HG03060 (cell line): ENCODE measurements around the gene FZD8.

Experiments used
- ATAC-seq: cut with Tn5 transposase; IDR thresholded peaks from one replicate; pipeline ENCODE4 v1.9.1; 2021; ENCODE audit warnings: low read depth, moderate number of reproducible peaks; ENCODE audit not compliant: unreplicated experiment

Gene FZD8

DNA sequence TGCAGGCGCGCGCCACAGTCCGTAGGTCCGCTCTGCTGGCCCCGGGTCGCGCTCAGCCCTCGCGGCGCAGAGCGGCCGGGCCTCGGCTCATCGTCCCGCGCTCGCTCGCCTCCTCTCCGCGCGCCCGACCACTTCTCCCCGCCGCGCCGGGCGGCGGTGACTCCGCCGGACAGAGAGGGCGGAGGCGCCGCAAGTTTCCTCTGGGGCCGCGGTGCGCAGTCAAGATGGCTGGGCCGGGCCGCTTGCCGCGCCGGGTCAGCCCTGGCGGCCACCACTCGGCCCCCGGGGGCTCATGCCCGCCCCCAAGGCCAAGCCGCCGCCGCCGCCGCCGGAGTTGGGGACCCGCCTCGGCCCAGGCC, 441 bp downstream of the FZD8 start:
- peak; percentile 15 for ATAC-seq

GRCh38 chr10:35640951-35641675, 983 bp downstream of the FZD8 start:
- ATAC-seq, result no peak

GRCh38 chr10:35640474-35640873, 1.6 kb downstream of the FZD8 start:
- ATAC-seq, result no peak

GRCh38 chr10:35639728-35640401, 2.2 kb downstream of the FZD8 start:
- no peak for ATAC-seq

- no peak for ATAC-seq
These were observed 2.9 kb downstream of the FZD8 start for GRCh38 chr10:35639021-35639727.

DNA sequence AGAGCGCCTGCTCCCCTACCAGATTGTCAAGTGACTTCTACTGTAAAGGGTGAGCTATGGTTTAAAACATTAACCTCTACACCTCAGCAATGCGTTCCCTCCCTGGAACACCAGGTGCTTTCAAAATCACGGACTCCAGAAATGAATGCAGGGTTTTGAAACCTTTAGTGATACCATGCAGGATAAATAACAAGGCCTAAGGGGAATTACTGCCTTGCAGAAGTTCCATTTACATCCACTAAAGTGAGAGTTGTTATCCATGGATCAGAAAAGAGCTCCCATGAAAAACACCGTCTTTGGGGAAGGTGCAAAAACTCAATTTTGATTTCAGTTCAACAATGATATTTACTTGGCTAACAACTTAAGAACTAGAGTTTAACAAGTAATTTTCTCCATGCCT, 4.0 kb downstream of the FZD8 start:
- ATAC-seq, result no peak

GRCh38 chr10:35637462-35637861, 4.6 kb downstream of the FZD8 start:
- ATAC-seq, result no peak

- no peak for ATAC-seq
These were observed 5.1 kb downstream of the FZD8 start for GRCh38 chr10:35636956-35637355.

GRCh38 chr10:35635576-35635975, 6.5 kb downstream of the FZD8 start:
- ATAC-seq, result no peak

DNA sequence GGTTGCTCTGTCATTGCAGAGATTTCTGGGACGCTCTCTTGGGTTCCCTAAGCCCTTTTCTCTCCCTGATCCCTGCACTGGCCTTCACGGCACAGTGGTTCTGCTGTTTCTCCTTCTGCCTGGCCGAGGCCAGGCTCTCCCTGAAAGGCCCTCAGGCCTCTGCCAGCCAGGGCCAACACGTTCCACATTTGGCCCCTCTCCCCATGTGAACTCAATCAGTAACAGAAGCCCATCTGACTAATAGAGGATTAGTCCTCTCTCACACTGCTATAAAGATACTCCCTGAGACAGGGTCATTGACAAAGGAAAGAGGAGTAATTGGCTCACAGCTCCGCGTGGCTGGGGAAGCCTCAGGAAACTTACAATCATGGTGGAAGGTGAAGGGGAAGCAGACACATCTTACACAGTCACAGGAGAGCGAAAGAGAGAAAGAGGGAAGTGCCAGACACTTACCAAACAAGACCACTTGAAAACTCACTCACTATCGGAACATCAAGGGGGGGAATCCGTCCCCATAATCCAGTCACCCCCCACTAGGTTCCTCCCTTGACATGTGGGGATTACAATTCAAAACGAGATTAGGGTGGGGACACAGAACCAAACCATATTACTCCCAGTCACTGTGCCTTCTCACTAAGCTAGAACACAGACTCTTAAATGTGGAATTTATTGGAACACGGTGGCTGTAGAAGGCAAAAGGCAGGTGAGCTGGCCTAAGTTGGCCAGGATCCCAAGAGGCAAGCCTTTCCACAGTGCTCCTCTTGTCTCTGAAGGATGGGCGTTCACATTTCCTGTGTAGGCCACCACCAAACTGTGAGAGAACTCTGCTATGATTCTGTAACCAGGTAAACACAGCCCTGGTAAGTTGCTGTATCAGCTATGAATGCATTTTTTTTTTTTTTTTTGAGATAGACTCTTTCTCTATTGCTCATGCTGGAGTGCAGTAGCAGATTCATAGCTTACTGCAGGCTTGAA, 8.8 kb downstream of the FZD8 start:
- ATAC-seq, result no peak

DNA sequence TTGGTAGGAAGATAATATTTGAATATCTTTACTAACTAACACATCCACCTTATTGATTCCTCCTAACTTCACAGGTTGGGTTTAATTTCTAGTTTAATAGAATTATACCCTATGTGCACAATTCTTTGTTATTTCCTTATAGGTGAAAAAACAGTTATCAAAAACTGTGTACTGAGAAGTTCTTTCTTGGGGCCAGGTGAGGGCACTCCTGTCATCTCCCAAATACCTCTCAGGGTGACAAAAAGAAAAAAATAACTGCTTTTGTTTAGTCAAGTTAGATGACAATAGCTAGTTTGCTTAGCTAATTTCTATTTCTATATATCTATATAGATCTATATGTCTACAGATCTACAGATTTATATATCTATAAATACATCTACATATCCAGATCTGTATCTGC, 10.1 kb downstream of the FZD8 start:
- ATAC-seq, result no peak

GRCh38 chr10:35631404-35631803, 10.7 kb downstream of the FZD8 start:
- no peak for ATAC-seq

DNA sequence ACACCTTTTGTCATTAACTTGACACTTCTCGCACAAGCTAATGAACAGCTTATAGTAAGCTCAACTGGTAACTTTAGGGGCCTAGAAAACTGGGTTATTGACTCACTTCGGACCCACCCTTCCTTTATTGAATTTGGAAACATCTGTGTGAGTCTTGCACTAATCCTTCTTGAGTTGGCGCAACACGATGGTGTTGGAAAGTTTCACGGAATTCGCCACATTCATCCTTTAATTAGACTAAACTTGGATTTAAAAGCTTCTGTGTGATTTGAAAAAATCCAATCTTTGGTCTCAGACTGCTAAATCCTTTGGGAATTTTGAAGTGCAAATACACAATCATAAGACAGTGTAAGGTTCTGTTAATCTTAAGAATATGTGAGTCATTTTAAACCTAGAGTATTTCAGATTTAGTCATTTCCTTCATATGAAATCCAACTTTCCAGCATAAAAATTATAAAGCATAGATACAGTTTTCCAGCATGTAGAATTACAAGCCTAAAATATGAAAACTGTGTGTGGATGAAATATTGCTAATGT, 15.1 kb downstream of the FZD8 start:
- no peak for ATAC-seq

- ATAC-seq, result no peak
These were observed 27.8 kb downstream of the FZD8 start for GRCh38 chr10:35614312-35614711.

DNA sequence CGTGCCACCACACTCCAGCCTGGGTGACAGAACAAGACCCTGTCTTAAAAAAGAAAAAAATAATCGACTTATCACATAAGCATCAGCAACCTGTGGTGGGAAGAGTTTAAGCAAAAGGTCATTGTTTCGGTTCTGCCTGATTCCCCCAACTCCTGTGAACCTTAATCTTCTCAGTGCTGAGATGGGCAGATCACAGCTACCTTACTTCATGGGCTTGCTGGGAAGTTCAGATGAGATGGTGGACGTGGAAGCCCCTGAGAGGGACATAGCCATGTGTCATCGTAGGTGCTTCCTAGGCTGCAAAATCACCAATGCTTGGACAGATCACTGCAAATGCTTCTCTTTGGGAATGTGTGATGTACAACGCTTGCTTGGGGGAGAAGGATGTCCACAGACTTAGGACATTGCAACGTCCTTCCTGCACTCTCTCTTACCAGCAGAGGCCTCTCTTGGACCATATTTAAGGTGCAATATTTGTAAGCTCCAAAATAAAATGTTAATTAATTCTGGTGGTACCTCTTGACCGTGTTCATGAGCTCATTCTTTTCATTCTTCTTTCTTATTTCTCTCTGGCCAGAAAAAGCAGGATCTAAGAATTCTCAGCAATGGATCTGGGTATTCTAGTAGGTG, 28.4 kb downstream of the FZD8 start:
- ATAC-seq, result no peak

GRCh38 chr10:35613107-35613440, 29.0 kb downstream of the FZD8 start:
- ATAC-seq, result no peak

GRCh38 chr10:35612385-35613106, 29.6 kb downstream of the FZD8 start:
- no peak for ATAC-seq

DNA sequence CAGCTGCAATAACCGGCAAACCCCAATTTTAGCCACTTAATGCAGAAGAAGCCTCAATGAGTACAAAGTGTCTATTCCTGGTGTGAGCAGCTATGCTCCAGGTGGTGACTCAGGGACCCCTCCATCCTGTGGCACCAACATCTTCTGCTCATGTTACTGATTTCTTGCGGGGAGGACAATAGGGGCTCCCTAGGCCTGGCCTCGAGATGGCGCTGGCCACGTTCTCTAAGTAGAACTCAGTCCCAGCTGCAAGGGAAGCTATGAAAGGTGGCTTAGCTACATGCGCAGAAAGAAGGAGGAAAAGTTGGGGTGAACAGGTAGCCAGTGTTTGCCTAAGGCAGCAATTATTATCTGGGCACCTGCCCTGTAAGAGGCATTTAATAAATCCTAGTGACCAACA, 30.3 kb downstream of the FZD8 start:
- no peak for ATAC-seq

DNA sequence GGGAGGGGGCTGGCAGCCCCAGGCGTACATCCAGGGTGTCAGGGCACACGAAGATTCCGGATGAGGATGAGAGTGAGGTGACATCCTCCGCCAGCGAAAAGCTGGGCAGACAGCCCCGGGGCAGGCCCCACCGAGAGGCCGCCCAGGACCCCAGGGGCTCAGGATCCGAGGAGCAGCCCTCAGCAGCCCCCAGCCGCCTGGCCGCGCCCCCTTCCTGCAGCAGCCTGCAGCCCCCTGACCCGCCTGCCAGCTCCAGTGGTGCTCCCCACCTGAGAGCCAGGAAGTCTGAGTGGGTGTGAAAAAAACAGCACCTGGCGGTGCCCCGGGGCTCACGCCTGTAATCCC, 33.8 kb downstream of the FZD8 start:
- no peak for ATAC-seq
